GM23338 (cell line): ENCODE measurements around the gene MAP2K4. TPM values are rescaled to one million over a fixed set of nuclear protein-coding genes. Genes with fewer than 3 reads are reported as not detected.

Experiments
- ATAC-seq: fragments of 200-7000 bp; cut with Tn5 transposase; 3 replicates; pipeline ENCODE4 v1.9.1; 2020
- DNase-seq: peaks from one replicate; pipeline ENCODE4 v3.0.0-alpha.2; 2015; ENCODE audit warnings: low spot score
- H2AFZ ChIP-seq: fragments of 200-600 bp; sonication (generic); 2 replicates; pipeline ENCODE4 v1.8.0; 2016; ENCODE audit warnings: antibody characterized with exemption, mild to moderate bottlenecking, moderate library complexity
- H3F3A ChIP-seq: fragments of 200-600 bp; sonication (generic); replicated peaks from 2 replicates; pipeline ENCODE4 v1.8.0; 2017; ENCODE audit warnings: antibody characterized with exemption, mixed run types, low read depth
- H3K27ac ChIP-seq: fragments of 200-600 bp; sonication (generic); 2 replicates; pipeline ENCODE4 v1.6.1; 2016; ENCODE audit warnings: low read depth
- H3K27me3 ChIP-seq: fragments of 200-600 bp; sonication (generic); 2 replicates; pipeline ENCODE4 v1.8.0; 2016; ENCODE audit warnings: mild to moderate bottlenecking, mixed run types, moderate library complexity; ENCODE audit not compliant: insufficient read depth
- H3K36me3 ChIP-seq: fragments of 200-600 bp; sonication (generic); 2 replicates; pipeline ENCODE4 v1.8.0; 2016; ENCODE audit warnings: mild to moderate bottlenecking; ENCODE audit not compliant: insufficient read depth
- H3K4me1 ChIP-seq: fragments of 200-600 bp; sonication (generic); 2 replicates; pipeline ENCODE4 v1.8.0; 2016; ENCODE audit warnings: mild to moderate bottlenecking, moderate library complexity; ENCODE audit not compliant: insufficient read depth
- H3K4me2 ChIP-seq: fragments of 200-600 bp; sonication (generic); 2 replicates; pipeline ENCODE4 v1.7.1; 2017; ENCODE audit warnings: mixed run types
- H3K4me3 ChIP-seq: fragments of 200-600 bp; sonication (generic); 2 replicates; pipeline ENCODE4 v1.6.1; 2016; ENCODE audit warnings: mixed run types
- H3K79me2 ChIP-seq: fragments of 200-600 bp; sonication (generic); replicated peaks from 2 replicates; pipeline ENCODE4 v1.8.0; 2017; ENCODE audit warnings: mild to moderate bottlenecking; ENCODE audit not compliant: insufficient read depth
- H3K9me2 ChIP-seq: fragments of 200-600 bp; sonication (generic); 2 replicates; pipeline ENCODE4 v1.8.0; 2017; ENCODE audit not compliant: insufficient read depth
- H4K20me1 ChIP-seq: fragments of 200-600 bp; sonication (generic); replicated peaks from 2 replicates; pipeline ENCODE4 v1.8.0; 2017; ENCODE audit warnings: mild to moderate bottlenecking; ENCODE audit not compliant: insufficient read depth
- H3K27ac Mint-ChIP-seq: 2 replicates; pipeline ENCODE4 v1.8.0; 2020; ENCODE audit warnings: inconsistent platforms, mild to moderate bottlenecking, moderate library complexity, mixed read lengths
- H3K27me3 Mint-ChIP-seq: 3 replicates; pipeline ENCODE4 v1.8.0; 2022; ENCODE audit warnings: low read depth, mild to moderate bottlenecking, moderate library complexity, mixed read lengths, inconsistent platforms; ENCODE audit not compliant: insufficient read depth, poor library complexity
- H3K36me3 Mint-ChIP-seq: 3 replicates; pipeline ENCODE4 v1.8.0; 2021; ENCODE audit warnings: low read depth, mild to moderate bottlenecking, inconsistent platforms, moderate library complexity, mixed read lengths
- H3K4me1 Mint-ChIP-seq: 3 replicates; pipeline ENCODE4 v1.8.0; 2020; ENCODE audit warnings: mild to moderate bottlenecking, inconsistent platforms, mixed read lengths
- H3K4me3 Mint-ChIP-seq: 3 replicates; pipeline ENCODE4 v1.8.0; 2021; ENCODE audit warnings: moderate library complexity, mild to moderate bottlenecking, inconsistent platforms, mixed read lengths
- H3K9me3 Mint-ChIP-seq: 3 replicates; pipeline ENCODE4 v1.8.0; 2020; ENCODE audit warnings: moderate library complexity, mild to moderate bottlenecking, inconsistent platforms, mixed read lengths
- CREB1 ChIP-seq: fragments of 250-450 bp; sonication (Bioruptor Pico); IDR thresholded peaks from 2 replicates; pipeline ENCODE4 v1.5.0; 2020; ENCODE audit warnings: low read depth, mild to moderate bottlenecking, moderate library complexity
- EZH2phosphoT487 ChIP-seq: fragments of 200-600 bp; sonication (generic); IDR thresholded peaks from one replicate; pipeline ENCODE4 v1.8.1; 2018; ENCODE audit warnings: antibody characterized with exemption; ENCODE audit not compliant: unreplicated experiment
- NANOG ChIP-seq: IDR thresholded peaks from 2 replicates; pipeline ENCODE4 v1.6.1; 2016; ENCODE audit warnings: antibody characterized with exemption, borderline replicate concordance
- POLR2AphosphoS5 ChIP-seq: IDR thresholded peaks from 2 replicates; pipeline ENCODE4 v1.6.1; 2016; ENCODE audit warnings: antibody characterized with exemption, low read depth
- ZNF114 ChIP-seq: fragments of 250-450 bp; sonication (Bioruptor Pico); IDR thresholded peaks from 2 replicates; pipeline ENCODE4 v1.5.0; 2020; ENCODE audit warnings: mild to moderate bottlenecking, moderate library complexity
- polyA plus RNA-seq: library from polyadenylated mRNA; unstranded; fragments of >200 nt; fragmentation: Nextera tagmentation; extraction: Ambion mirVana; gene quantifications from 2 replicates; pipeline ENCODE4 v1.2.1, GENCODE V29; 2016
- total RNA-seq: library from RNA; depleted of rRNA; stranded (reverse); fragments of >200 nt; shearing (Covaris generic); gene quantifications from 2 replicates; pipeline ENCODE4 v1.2.3, GENCODE V29; 2014
- TF ChIP-seq, protein P1 (sequence below): IDR thresholded peaks from one replicate; pipeline ENCODE4 v1.6.1; 2018; ENCODE audit warnings: antibody characterized with exemption; ENCODE audit not compliant: unreplicated experiment

The MAP2K4 gene
- total and polyA plus RNA-seq, 2 experiments from 2014 or later, result 25.3 to 36.4 TPM

DNA sequence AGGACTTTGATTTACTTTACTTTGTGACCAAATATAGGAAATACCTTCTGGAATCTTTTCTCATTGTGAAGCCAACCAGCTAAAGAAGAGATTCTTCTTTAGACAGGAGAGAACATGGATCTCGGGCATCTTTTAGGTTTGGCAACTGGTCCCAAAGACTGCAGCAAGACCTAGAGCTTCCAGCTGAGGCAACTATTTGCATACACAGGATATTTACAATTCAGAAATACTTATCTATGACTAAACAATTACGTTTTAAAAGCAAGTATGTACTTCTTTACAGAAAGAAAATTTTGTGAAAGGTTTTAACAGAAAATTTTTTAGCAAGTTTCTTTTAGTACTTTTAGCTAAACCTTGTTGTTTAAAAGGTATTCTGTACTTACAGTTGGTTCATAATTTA is 106.5 kb downstream of the MAP2K4 start:
- H2AFZ ChIP-seq, result no peak overlapping the region
- no peak overlapping the region for H3K4me3 ChIP-seq
- H3K36me3 Mint-ChIP-seq, result peaks cover 39% of the 10 kb centered on the region
- H3K4me2 ChIP-seq, result no peak overlapping the region
- peaks cover 8% of the 10 kb centered on the region; the same call in 1 of the 2 replicates for H3K36me3 ChIP-seq
- no peak overlapping the region for H3K27ac ChIP-seq
- no peaks in the 10 kb centered on the region for H3K9me2 ChIP-seq
- peaks cover 26% of the 10 kb centered on the region for H3K4me1 ChIP-seq
- H3K4me1 Mint-ChIP-seq, result peaks cover 28% of the 10 kb centered on the region
- H3K79me2 ChIP-seq, result peaks cover 14% of the 10 kb centered on the region; the same call in 1 of the 2 replicates
- no peaks in the 10 kb centered on the region for H3K27me3 Mint-ChIP-seq
- no peaks in the 10 kb centered on the region for H3F3A ChIP-seq
- H3K9me3 Mint-ChIP-seq, result no peaks in the 10 kb centered on the region
- TF ChIP-seq EZH2phosphoT487 (no peak), NANOG (no peak), POLR2AphosphoS5 (no peak), CREB1 (CRISPR knock-in tag) (no peak), ZNF114 (CRISPR knock-in tag) (no peak)
- TF ChIP-seq, protein P1, sequence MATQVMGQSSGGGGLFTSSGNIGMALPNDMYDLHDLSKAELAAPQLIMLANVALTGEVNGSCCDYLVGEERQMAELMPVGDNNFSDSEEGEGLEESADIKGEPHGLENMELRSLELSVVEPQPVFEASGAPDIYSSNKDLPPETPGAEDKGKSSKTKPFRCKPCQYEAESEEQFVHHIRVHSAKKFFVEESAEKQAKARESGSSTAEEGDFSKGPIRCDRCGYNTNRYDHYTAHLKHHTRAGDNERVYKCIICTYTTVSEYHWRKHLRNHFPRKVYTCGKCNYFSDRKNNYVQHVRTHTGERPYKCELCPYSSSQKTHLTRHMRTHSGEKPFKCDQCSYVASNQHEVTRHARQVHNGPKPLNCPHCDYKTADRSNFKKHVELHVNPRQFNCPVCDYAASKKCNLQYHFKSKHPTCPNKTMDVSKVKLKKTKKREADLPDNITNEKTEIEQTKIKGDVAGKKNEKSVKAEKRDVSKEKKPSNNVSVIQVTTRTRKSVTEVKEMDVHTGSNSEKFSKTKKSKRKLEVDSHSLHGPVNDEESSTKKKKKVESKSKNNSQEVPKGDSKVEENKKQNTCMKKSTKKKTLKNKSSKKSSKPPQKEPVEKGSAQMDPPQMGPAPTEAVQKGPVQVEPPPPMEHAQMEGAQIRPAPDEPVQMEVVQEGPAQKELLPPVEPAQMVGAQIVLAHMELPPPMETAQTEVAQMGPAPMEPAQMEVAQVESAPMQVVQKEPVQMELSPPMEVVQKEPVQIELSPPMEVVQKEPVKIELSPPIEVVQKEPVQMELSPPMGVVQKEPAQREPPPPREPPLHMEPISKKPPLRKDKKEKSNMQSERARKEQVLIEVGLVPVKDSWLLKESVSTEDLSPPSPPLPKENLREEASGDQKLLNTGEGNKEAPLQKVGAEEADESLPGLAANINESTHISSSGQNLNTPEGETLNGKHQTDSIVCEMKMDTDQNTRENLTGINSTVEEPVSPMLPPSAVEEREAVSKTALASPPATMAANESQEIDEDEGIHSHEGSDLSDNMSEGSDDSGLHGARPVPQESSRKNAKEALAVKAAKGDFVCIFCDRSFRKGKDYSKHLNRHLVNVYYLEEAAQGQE, result no peak
- H3K4me3 Mint-ChIP-seq, result no peak overlapping the region
- no peaks in the 10 kb centered on the region for H4K20me1 ChIP-seq
- H3K27me3 ChIP-seq, result no peaks in the 10 kb centered on the region
- ATAC-seq, result no peak
- DNase-seq, result no peak
- H3K27ac Mint-ChIP-seq, result no peak overlapping the region

DNA sequence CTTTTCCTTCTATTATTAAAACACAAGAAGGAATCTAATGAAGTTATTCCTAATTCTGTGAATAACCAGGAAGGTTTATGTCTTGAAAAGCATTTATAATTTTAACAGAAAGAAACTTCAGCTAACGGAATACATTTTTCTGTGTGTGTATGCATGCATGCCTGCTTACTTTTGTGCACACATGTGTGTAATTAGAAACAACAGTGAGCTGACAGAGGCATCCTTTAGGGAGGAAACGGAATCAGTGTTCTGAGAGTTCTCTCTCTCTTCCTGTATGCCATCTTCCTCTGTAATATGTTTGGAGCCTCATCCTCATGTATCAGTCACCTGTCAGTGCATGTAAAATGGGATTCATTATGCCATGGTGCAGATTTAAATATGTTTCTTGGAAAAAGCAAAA is 107.0 kb downstream of the MAP2K4 start:
- H3K27ac Mint-ChIP-seq, result no peak overlapping the region
- Histone ChIP-seq H3F3A (no peaks in the 10 kb centered on the region), H3K9me2 (no peaks in the 10 kb centered on the region), H3K79me2 (peaks cover 14% of the 10 kb centered on the region; the same call in 1 of the 2 replicates), H3K27ac (no peak overlapping the region), H3K4me3 (no peak overlapping the region), H2AFZ (no peak overlapping the region), H3K4me1 (peaks cover 21% of the 10 kb centered on the region), H3K27me3 (no peaks in the 10 kb centered on the region), H4K20me1 (no peaks in the 10 kb centered on the region), H3K36me3 (peaks cover 8% of the 10 kb centered on the region; the same call in 1 of the 2 replicates), H3K4me2 (no peak overlapping the region)
- peaks cover 23% of the 10 kb centered on the region for H3K4me1 Mint-ChIP-seq
- no peak overlapping the region for H3K4me3 Mint-ChIP-seq
- H3K36me3 Mint-ChIP-seq, result peaks cover 42% of the 10 kb centered on the region
- H3K27me3 Mint-ChIP-seq, result no peaks in the 10 kb centered on the region
- no peak for DNase-seq
- ATAC-seq, result no peak
- no peaks in the 10 kb centered on the region for H3K9me3 Mint-ChIP-seq
- TF ChIP-seq CREB1 (CRISPR knock-in tag), result no peak
- TF ChIP-seq, protein P1, result no peak
- TF ChIP-seq NANOG, result no peak
